ENCODE measurements around the gene ALX1. TPM values are rescaled to one million over a fixed set of nuclear protein-coding genes. Genes with fewer than 3 reads are reported as not detected.

Gene ALX1
- total and polyA plus RNA-seq, 12 donors: 0.03 TPM; not detected in 11

- 34 to 38% methylated on average over 2 of the region's 2 CpGs for WGBS, 2 donors
- Histone ChIP-seq H3K27me3 (peaks cover 0 to 36% (median 0%) of the 10 kb centered on the region in 7 donors), H3K9me3 (no peaks in the 10 kb centered on the region), H3K4me3 (no peak overlapping the region), H3K36me3 (no peaks in the 10 kb centered on the region), H3K4me1 (no peaks in the 10 kb centered on the region), H3K27ac (no peak overlapping the region)
- TF ChIP-seq, protein P1, sequence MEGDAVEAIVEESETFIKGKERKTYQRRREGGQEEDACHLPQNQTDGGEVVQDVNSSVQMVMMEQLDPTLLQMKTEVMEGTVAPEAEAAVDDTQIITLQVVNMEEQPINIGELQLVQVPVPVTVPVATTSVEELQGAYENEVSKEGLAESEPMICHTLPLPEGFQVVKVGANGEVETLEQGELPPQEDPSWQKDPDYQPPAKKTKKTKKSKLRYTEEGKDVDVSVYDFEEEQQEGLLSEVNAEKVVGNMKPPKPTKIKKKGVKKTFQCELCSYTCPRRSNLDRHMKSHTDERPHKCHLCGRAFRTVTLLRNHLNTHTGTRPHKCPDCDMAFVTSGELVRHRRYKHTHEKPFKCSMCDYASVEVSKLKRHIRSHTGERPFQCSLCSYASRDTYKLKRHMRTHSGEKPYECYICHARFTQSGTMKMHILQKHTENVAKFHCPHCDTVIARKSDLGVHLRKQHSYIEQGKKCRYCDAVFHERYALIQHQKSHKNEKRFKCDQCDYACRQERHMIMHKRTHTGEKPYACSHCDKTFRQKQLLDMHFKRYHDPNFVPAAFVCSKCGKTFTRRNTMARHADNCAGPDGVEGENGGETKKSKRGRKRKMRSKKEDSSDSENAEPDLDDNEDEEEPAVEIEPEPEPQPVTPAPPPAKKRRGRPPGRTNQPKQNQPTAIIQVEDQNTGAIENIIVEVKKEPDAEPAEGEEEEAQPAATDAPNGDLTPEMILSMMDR (IDR thresholded peaks at IDR 0.05): no peak
- no peak for ATAC-seq
- intact Hi-C loops (cut with DNase I): no loop called here
- no peak for DNase-seq
Measured at GRCh38 chr12:85299053-85299452, 19.0 kb downstream of the ALX1 start.

- 66 to 69% methylated on average over 7 of the region's 7 CpGs for WGBS, 2 donors
Measured at GRCh38 chr12:85301051-85301450, 21.0 kb downstream of the ALX1 start.

GRCh38 chr12:85308374-85308773, 28.4 kb downstream of the ALX1 start:
- ATAC-seq (no peak), DNase-seq (no peak)
- H3K4me3 ChIP-seq: no peak overlapping the region
- peaks cover 0 to 16% (median 5%) of the 10 kb centered on the region in 7 donors for H3K27me3 ChIP-seq
- H3K27ac ChIP-seq: no peak overlapping the region
- no peaks in the 10 kb centered on the region for H3K36me3 ChIP-seq
- 51 to 54% methylated on average over 5 of the region's 5 CpGs for WGBS, 2 donors
- no peaks in the 10 kb centered on the region for H3K9me3 ChIP-seq
- H3K4me1 ChIP-seq: no peaks in the 10 kb centered on the region
- intact Hi-C loops (cut with DNase I): no loop called here
- TF ChIP-seq, protein P1 (IDR thresholded peaks at IDR 0.05): no peak

More at GRCh38 chr12:85301051-85301450, 21.0 kb downstream of the ALX1 start:
- intact Hi-C loops (cut with DNase I): no loop called here
- H3K4me1 ChIP-seq: no peaks in the 10 kb centered on the region
- TF ChIP-seq, protein P1 (IDR thresholded peaks at IDR 0.05): no peak
- H3K9me3 ChIP-seq: no peaks in the 10 kb centered on the region
- H3K4me3 ChIP-seq: no peak overlapping the region
- no peaks in the 10 kb centered on the region for H3K36me3 ChIP-seq
- no peak overlapping the region for H3K27ac ChIP-seq
- ATAC-seq (no peak), DNase-seq (no peak)
- H3K27me3 ChIP-seq: peaks cover 0 to 35% (median 0%) of the 10 kb centered on the region in 7 donors

DNA sequence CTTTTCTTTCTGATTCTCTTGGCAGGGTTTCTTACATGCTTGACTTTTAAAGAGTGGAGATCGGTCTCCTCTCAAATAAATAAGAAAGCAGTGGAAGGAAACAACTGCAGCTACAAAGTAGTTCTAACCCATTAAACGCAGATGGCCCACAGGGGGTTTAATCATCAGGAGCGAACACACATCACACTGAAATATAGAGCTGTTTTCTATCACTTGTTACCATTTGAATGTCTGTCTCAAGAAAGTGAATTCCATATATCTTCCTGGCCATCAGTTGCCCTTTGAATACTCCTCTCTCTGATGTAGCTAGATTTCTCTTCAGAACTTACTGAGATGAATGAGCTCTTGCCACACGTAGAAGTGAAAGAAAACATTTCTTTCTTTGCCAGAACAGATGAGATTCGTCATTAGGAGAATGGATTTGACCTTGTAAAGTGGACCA, 29.1 kb downstream of the ALX1 start:
- no peak for ATAC-seq
- intact Hi-C loops (cut with DNase I): no loop called here
- no peaks in the 10 kb centered on the region for H3K9me3 ChIP-seq
- H3K4me1 ChIP-seq: no peaks in the 10 kb centered on the region
- peaks cover 0 to 16% (median 5%) of the 10 kb centered on the region in 7 donors for H3K27me3 ChIP-seq
- TF ChIP-seq, protein P1 (IDR thresholded peaks at IDR 0.05): no peak
- no peak for DNase-seq
- H3K27ac ChIP-seq: no peak overlapping the region
- no peak overlapping the region for H3K4me3 ChIP-seq
- H3K36me3 ChIP-seq: no peaks in the 10 kb centered on the region
- 42 to 43% methylated on average over 5 of the region's 5 CpGs for WGBS, 2 donors

All from heart right ventricle (tissue), 16 donors.